AG20443 (cell line): ENCODE measurements around the gene AMN1.
"Not testable (repeated sequence)": the region's sequence is repeated elsewhere in the genome, so short reads cannot be mapped to it uniquely, and the experiment has no call there.

Source experiments
- DNase-seq: peaks from one replicate; pipeline ENCODE4 v3.0.0; 2012; ENCODE audit warnings: low spot score, mixed read lengths

Gene AMN1

GRCh38 chr12:31728917-31729640 is at the start of gene AMN1:
Gene AMN1, minus strand, starts transcription at chr12:31729021. Its CDS starts 13 bp downstream, at chr12:31729008.
- DNase-seq, result peak; percentile 98

GRCh38 chr12:31773867-31774266 is 45.0 kb upstream of the AMN1 start:
- DNase-seq, result no peak

DNA sequence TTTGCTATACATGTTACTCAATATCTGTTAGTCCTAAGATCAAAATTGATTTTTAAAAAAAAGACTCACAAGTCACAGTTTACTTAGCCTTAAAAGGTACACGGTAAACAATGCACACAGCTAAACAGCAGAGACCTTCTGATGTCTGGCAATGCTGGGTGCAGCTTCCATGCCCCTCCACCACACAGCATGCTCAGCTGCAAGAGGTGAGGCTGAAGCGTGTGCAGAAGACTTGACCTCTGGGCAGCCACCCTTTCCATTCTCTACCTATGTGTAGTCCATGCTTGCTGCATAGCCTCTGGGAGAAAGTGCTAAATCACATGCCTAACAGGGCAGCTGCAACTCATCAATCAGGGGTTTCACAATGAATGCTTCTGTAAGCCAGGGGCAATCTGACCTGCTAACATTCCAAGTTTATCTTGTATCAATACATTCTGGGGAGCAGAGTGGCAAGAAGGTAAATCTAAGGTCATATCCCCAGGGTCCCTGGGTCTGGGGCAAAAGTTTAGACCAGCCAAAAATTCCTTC is 44.5 kb upstream of the AMN1 start:
- no peak for DNase-seq

DNA sequence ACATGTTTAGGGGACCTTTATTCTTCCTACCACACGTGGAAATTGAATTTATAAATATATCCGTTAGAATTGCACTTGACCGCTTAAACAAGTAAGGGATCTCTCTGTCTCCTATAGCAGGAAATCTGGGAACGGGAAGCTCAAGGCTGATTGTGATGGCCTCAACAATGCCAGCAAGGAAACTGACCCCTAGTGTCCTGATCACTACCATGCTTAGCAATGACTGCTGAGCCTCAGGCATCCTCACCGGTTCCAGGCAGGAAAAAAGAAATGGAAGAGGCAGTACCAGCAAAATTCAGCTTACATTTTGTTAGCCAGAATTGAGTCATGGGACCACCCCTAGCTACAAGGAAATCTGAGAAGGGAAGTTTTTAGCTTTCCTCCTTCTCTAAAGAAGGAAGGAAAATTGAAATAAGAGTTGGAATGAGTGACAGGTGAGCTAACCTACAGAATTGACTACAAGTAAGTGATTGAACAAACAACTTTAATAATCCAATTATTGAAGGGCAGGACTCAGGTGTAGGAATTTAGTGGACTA is 43.9 kb upstream of the AMN1 start:
- no peak for DNase-seq

DNA sequence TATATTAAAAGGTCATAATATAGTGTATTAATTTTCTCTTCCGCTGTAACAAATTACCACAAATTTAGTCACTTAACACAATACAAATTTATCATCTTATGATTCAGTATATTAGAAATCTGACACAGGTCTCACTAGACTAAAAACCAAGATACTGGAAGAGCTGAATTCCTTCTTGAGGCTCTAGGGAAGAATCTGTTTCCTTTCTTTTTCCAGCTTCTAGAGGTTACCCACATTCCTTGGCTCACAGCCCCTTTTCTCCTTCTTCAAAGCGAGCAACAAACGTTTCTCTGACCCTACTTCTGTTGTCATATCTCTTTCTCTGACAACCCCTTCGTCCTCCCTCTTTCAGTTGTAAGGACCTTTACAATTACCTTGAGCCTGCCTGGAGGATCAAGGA is 43.4 kb upstream of the AMN1 start:
- DNase-seq, result no peak

- no peak for DNase-seq
Measured at GRCh38 chr12:31768046-31768445, 39.2 kb upstream of the AMN1 start.

DNA sequence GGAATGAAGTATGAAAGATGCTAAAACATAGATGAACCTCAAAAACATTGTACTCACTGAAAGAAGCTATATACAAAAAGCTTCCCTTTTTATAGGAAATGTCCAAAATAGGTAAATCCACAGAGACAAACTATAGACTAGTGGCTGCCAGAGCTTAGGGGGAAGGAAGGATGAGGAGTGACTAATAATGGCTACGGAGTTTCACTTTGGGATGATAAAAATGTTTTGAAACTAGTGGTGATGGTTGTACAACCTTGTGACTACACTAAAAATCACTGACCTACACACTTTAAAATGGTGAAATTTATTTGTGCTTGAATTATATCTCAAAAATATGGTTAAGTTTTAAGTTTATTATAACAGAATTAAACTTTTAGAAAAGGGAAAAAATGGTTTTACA is 37.1 kb upstream of the AMN1 start:
- no peak for DNase-seq

- no peak for DNase-seq
Measured at GRCh38 chr12:31759632-31760459, 31.0 kb upstream of the AMN1 start.

DNA sequence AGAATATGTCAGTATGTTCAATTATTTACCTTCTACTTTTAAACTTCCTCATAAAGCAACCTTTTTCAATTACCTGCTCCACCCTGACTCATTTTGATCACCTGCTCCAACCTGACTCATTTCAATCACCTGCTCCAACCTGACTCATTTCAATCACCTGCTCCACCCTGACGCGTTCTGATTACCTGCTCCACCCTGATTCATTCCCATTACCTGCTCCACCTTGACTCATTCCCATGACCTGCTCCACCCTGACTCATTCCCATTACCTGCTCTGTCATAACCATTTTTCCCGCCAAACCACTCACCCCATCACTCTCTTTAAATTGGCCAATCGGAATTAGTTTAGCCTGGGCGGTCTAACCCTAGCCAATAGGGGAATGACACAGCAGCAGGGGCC is 29.5 kb upstream of the AMN1 start:
- not testable (repeated sequence) for DNase-seq

DNA sequence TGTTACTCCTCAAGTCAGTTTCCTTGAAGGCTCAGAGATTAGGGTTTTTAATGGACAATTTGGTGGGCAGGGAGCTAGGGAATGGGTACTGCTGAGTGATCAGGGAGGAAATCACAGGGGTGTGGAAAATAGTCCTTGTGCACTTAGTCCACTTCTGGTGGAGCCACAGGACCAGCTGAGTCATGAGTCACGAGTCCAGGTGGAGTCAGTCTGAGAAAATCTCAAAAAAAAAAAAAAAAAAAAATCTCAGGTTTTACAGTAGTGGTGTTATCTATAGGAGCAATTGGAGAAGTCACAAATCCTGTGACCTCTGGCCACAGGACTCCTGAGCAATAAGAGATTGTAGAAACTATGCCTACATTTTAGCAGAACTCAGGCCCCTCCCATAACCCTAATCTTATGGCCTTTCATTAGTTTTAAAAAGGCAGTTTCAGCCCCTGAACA is 28.2 kb upstream of the AMN1 start:
- DNase-seq, result no peak

DNA sequence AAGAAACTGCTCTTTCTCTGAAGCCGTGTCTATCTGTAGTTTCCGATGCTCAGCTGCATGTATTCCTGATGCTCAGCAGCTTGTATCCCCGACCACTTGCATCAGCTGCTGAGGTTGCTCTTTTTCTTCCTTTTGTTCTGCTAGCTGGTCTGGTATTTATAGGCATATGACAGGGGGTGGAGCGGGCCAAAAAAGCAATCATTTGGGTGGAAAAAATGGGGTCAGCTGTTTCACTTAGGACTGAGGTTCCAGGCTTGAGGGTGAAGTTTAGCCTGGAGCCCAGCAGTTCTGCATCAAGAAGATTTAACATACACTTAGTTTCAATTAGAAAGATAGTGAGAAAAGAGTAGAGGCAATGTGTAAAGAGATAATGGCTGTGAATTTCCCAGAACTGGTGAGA is 23.6 kb upstream of the AMN1 start:
- no peak for DNase-seq

DNA sequence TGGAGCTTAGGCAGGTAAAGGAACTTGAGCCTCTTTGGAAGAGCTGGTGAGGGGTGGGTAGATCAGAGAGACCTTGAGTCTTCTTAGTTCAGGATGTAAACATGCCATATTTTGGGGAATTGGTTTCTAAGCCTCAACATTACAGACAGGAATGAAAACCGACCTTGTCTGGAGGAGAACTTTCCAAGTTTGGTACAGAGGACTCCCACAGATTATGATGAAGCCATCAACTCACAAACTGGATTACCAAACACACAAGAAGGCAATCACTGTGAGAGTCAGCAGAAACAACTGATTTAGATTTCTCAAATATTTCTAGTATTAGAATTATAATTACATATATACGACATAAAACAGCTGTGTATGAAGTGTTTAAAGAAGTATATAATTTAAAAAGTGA is 22.3 kb upstream of the AMN1 start:
- DNase-seq, result no peak

DNA sequence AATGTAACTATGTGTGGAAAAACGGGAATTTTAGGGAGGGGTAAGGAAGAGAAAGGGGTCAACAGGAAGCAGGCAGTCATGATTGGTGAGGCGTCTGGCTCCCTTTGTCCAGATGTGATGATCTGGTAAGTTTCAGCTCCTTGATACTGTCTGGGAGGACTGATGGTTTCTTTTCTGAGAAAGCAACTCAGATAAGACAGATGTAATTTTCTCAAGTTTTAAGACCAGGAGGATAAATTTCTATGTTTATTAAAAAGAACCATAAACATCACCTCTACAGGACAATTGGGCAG is 21.9 kb upstream of the AMN1 start:
- no peak for DNase-seq

DNA sequence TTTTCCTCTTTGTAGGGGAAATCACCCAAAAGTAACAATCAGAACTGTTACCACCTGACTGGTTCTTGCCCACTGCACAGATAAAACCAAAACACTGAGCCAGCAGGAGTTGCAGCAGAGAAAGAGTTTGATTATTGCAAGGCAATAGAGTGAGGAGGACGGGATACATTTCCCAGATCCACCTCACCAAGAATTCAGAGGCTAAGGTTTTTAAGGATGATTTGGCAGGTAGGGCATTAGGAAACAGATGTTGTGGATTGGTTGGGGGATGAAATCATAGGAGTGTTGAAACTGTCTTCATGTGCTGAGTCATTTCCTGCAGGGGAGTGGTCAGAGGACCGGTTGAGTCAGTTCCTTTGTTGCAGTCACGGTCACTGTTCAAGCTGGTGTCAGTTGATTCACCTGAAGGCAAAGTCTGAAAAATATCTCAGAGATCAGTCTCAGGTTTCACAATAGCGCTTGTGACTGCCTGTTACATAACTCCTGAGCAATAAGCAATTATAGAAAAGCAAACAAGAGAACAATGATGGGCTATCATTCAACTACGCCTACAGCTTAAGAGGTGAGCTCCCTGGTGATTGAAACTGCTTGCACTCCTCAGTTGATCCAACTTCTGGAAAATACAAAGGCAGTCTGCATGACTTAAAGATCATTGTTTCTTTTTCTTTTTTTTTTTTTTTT is 20.3 kb upstream of the AMN1 start:
- peak; percentile 90 for DNase-seq

DNA sequence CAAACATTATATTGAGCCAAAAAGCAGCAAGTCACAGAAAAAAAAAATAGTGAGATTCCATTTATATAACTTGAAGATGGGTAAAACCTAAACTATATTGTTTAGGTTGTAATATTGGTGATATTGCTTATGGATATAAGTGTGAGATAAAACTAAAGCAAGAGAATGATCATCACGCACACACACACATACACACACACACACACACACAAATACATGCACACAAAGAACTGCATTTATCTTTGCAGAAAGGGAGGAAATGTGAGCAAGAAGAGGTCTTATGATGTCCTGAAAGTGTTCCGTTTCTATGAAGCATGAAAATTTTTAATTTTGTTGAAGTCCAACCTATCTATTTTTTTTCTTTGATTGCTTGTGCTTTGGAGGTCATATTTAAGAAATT is 16.4 kb upstream of the AMN1 start:
- no peak for DNase-seq

- not testable (repeated sequence) for DNase-seq
Measured at GRCh38 chr12:31744363-31744762, 15.5 kb upstream of the AMN1 start.

- DNase-seq, result no peak
Measured at GRCh38 chr12:31742891-31743290, 14.1 kb upstream of the AMN1 start.

- DNase-seq, result no peak
Measured at GRCh38 chr12:31740628-31741027, 11.8 kb upstream of the AMN1 start.

- no peak for DNase-seq
Measured at GRCh38 chr12:31737763-31738162, 8.9 kb upstream of the AMN1 start.

DNA sequence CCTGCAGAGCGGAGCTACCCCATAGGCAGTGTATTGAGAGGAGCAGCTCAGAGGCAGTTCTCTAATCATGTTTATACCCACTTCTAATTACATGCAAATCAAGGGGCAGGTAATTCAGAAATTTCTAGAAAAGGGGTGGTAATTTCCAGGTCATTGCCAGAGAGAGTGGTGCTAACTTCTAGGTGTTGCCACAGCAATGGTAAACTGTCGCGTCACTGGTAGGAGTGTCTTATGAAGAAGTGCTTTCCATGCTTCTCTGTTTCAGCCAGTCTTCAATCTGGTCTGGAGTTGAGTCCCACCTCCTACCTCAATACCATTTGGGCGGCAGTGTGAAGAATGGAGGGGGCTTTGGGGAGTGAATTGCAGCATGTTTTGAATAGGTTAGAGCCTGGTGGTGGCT is 8.5 kb upstream of the AMN1 start:
- no peak for DNase-seq

DNA sequence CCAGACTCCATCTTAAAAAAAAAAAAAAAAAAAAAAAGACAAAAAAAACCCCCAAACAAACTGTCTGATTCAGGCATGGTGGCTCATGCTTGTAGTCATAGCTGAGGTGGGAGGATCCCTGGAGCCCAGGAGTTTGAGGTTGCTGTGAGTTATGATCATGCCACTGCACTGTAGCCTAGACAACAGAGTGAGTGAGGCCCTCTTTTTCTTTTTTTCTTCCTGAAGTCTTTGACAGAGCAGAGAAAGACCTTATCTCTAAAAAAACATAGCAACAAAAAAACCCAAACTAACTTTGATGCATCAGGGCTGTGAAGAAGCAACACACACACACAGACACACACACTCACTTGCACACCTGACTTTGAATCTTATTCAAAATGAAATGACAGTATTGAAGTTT is 7.7 kb upstream of the AMN1 start:
- DNase-seq, result peak; percentile 27
